SIG-M5 treated with dmso at 0.1 percent for 504 hours (cell line): Measurements from ENCODE around the gene SHB.

Experiments used
- DNase-seq: peaks from one replicate; lab custom pipeline; 2025; ENCODE audit not compliant: unreplicated experiment; lab: John Stamatoyannopoulos, UW

SHB gene

DNA sequence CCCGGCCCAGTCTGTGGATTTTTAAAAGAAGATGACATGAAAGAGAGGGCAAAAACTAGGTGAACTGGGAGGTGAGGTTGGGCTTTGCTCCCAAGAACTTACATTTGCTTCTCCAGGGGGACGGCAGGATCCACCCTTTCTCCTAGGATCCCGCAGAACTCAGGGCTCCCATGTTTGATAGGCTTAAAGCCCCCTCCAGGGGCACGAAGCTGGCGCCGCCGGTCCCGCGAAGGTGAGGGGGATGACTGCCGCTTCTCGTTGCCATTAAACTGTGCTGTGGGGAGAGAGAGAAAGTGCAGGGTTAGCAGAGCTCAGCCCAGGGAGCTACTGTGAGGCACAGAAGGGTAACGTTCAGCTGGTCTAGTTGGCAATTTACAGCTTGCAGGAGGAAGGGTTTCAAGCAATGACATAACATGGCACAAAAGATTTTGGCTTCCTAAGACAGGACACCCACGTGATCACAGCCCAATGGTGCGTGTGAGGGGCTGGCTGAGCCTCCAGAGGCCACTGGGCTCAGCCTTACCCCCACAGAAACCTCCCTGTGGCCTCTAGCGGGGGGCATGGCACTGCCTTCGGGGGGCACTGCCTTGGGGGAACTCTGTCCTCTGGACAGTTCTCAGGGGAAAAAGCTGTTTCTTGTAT, 113.1 kb downstream of the SHB start:
- no peak for DNase-seq

DNA sequence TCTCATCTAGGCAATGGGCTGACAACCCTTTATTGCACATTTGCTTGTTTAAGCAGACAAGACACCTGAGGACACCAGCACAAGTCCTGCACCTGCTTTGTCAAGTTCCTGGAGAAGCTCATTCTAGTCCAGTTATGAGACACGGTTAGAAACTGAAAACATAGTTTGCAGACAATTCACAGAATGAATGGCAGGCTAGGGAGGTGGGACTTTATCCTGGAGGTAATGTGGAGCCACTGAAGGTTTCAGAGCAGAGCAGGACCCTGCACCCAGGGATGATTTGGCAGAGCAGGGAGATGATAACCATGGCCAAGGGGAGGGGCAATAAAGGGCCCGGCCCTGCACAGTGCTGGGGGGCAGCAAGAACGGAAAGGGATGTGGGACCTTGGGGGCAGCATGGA, 114.4 kb downstream of the SHB start:
- DNase-seq = no peak

DNA sequence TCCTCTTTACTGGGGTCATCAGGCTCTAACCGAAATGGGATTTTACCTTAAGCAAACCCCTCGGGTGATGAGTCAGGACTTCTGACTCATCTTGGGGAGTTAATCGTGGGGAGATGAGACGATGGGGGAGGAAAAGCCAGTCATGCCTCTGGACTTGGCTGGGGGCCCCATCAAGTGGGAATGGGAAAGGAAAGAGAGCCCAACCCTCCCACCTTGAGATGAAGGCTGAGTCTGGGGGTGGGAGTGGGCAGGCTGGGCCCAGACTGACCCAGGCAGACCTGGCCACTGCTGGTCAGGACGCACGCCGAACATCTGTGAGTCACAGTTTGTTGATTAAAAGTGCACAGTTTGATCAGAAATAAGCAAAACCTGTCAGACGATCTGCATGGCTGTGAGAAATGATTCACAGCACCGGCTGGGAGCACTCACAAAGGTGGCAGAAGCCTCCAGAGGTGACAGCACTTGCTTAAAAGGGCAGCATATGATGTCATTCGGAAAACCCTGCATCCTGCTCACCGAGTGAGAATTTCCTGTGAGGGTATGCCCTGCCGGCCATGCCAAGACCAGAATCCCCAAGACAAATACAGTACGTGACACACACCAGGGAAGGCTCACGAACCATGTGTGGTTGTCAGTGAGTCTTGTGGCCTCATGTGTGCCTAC, 115.1 kb downstream of the SHB start:
- DNase-seq = peak; percentile 39

DNA sequence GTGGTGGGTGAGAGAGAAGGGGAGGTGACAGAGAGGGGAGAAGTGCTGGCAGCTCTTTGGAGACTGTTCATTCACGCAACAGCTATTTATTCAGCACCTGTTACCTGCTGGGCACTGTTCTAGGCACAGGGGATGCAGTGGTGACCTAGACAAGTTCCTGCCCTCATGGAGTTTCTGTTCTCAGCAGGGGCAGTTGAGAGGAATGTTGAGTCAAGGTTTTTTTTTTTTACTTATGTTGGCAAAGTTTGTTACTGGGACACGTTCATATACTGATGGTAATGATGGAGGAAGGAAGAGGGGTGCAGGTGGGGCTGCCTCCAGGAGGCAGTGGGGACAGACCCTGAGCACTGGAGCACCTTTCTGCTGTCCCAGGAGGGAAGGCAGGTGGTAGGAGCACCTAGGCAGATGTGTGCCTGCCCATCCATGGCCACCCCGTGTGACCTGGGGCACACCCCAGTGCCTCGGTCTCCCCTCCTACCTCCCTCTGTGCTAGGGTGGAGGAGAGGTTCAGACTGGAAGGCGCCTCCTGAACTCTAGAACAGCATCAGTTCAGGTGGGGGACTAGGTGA, 115.7 kb downstream of the SHB start:
- no peak for DNase-seq

DNA sequence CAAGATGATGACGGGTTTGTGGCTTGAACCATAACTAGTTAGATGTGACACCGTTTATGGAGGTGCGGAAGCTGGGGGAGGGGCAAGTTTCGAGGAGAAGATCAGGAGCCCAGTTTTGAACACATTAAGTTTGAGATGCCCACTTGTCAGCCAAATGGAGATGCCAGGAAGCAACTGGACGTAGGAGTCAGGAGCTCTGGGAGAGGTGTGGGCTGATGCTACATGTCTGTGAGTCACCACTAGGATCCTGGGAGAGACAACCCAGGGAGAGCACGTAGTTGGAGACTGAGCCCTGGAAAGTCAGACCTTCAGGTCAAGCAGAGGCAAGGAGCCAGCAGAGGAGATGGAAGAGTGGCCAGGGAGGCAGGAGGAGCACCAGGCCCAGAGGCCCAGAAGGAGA, 116.3 kb downstream of the SHB start:
- no peak for DNase-seq

DNA sequence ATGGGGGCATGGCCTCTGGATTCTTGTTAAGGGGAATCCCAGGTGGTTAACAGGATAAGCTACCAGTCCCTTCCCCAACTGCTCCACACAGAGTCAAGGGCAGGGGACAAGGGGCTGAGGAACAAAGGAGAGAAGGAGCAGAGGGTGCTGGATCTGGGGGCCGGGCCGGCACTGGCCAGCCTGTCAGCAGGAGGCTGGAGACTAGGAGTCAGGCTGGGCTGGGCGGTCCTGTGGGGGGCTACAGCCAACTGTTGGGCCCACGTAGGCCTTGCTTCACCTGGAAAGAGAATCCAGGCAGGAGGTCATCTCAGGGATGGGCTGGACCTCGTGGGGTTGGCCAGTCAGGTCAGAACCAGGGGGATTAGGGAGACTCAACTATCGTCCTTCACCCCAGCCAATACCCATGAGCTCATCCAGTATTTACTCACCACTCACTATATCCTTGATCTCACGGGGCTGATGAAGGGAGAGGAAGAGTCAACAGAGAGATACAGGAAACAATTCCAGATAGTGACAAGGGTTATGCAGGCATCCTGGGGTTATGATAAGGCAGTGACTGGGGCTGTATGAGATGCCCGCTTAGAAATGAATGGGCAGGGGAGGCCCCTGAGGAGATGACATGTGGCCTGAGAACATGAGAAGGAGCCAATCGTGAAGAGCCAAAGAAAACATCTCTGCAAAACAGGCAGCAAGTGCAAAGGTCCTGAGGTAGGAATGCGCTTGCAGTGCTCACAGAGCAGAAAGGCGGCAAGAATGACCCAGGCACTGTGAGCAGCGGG, 117.2 kb downstream of the SHB start:
- DNase-seq = no peak

DNA sequence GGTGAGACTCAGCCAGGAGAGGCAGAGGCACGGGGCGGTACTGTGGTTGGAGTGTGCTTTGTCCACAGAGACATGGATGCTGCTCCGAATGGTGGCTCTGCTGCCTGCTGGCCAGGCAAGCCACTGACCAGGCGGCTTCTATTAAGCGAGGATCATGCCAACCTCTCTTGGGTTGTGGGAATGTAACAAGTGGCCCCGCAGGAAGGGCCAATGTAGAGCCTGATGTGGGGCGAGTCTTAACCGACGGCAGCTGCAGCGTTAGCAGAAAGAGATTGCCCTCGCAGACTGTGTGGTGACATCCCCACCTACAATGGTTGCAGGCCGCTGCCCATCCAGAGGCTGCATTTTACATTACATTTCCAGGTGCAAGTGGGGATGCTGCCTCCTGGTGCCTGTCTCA, 118.5 kb downstream of the SHB start:
- no peak for DNase-seq

DNA sequence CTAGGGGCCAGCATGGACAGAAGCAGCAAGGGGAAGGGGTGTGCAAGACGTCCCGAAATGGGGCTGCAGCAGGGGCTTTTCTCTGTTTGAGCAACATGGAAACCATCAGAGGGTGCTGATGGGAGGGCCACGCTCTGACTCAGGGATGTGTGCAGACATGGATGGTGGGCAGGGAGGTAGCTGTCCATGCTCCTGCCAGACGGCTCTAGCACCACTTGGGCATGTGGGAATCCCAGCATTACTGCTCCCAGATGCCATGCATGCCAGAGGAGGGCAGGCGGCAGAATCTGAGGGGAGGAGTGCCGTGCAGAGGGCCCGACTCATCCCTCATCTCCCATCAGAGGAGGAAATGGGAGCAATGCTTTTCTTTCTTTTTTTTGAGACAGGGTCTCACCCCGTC, 119.5 kb downstream of the SHB start:
- no peak for DNase-seq

DNA sequence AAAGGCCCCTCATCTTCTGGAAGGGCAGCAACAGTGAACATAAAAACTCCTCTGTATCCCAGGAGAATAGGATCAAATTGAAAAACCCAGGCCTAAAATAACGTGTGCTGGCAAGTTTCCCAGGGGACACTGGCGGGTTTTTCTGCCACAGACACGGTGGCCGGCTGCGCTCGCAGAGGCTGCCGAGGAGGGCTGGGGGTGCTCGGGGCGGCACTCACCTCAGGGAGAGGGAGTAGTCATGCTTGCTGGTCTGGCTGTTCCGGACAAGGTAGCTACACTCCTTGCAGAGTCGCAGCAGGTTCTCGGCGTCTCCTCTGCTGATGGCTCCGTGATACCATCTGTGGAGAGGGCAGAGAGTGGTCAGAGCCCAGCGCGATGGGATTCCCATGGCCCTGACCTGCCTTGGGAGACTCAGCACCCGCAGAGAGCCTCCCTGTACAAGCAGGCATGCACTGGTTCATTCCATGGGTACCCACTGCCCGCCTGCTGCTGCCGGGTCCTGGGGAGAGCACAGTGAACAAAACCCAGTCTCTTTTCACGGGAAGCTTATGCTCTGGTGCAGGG, 120.5 kb downstream of the SHB start:
- no peak for DNase-seq

DNA sequence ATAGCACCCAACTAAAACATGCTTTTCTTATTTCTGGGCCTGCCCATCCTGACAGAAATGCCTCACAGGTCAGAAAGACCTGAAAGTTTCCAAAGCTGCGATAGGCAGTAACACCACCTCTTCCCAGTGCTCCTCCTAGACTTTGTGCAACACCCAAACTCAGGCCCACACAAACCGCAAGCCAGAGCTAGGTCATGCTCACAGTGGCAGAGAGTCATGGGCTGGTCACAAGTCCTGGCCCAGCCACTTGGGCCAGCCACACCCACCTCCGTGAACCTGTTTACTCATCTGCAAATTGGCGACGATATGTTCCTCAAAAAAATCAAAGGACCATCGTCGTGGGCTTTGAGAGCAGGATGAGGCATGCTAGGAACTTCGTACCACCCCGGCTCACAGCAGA, 121.0 kb downstream of the SHB start:
- DNase-seq = no peak

DNA sequence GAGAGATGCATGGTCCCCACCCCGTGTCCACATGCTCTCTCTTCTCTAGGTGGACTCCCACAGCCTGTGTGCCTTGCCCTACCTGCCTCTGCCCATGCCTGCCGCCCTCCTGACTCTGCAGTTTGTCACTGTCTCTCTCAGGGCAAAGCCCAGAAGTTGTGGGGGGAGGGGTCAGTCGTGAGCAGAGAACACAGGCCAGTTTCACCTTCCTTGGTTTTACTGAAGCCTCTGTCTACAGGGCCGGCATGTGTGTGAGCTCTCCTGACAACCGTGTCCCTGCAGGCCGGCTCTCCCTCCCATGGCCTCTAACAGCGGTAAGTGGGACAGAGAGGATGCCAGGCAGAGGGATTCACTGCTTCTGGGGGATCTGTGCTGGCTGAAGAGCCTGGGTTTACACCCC, 121.6 kb downstream of the SHB start:
- no peak for DNase-seq

DNA sequence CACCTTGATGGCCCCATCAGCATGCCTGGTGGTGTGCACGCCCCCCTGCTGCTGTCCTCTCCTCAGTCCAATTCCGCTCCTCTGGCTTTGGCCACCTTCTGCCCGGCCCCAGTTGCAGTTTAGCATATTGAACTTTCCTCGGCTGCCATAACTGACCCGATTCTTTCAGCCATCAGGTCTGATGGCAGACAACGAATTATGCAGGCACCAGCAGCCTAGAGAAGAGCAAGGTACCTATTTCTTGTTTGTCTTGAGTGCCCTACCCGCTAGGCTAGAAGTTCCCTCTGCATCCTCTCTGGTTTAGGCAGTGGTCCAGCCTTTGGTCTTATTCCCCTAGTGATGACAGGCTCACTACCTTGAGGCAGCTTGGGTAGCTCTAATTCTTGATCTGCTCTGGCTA, 122.1 kb downstream of the SHB start:
- DNase-seq = no peak

DNA sequence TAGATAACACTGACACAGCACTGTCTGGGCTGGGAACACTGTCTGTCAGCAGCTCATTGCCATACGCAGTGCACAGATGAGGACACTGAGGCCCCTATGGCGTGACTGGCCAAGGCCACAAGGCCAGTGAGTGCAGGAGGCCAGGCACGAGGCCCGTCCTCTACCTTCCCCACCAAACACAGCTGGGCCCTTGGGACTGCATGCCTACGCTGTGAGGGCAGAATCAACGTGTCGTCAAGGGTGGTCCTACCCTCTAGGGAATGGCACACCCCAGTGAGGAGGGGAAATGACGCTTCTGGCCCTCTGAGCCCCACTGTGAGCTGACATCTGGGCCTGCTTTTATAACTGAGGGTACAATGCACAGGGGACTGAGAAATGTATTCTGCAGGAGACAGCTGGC, 123.0 kb downstream of the SHB start:
- no peak for DNase-seq

DNA sequence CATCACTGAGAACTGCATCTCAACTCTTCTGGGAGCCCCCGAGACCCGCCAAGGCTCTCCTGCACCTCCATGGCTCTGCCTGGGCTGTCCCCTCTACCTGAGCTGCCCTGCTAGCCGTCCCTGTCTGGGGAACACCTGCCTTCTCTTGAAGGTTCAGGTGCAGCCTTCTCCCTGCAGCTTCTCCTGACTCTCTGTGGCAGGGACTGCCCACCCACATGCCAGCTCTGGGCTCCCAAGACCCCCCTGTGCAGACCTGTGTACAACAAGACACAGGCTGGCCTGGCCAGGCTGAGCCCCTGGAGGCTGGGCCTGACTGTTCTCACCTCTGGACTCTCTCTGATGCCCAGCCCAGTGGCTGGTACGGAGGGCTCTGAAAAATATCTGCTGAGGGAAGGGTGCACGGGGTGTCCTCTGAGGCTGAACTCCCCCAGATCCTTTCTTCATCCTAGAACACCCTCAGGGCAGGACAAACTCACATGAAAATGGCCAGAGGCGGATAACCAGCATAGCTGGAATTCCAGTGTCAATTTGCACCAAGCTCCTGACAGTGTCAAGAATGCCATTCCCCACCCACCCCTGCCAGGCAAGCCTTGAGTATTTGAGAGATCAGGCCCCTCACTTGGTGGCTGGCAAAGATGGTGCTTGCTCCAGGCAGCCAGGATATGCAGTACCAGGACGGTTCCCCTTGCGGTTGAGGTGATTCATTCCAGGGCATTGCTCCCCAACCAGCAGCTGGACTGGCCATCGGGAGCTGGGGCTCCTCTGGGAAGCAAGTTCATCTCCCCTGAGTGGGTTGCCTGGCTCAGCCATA, 124.2 kb downstream of the SHB start:
- DNase-seq = no peak

DNA sequence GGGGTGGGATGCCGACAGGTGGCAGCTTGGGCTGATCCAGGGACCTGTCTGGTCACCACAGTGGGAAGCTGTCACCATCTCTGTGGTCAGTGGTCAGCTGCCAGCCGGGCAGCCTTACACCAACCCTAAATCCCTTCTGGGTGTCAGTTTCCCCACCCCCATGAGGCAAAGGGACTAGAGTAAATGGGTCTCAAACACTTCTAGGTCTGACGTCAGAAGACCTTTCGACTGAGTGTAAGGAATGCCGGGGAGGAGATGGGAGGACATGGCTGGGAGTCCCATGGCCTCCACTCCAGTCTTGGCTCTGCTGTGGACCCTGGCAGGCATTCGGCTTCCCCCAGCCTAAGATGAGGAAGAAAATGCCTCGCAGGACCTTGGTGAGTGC, 124.8 kb downstream of the SHB start:
- DNase-seq = no peak

DNA sequence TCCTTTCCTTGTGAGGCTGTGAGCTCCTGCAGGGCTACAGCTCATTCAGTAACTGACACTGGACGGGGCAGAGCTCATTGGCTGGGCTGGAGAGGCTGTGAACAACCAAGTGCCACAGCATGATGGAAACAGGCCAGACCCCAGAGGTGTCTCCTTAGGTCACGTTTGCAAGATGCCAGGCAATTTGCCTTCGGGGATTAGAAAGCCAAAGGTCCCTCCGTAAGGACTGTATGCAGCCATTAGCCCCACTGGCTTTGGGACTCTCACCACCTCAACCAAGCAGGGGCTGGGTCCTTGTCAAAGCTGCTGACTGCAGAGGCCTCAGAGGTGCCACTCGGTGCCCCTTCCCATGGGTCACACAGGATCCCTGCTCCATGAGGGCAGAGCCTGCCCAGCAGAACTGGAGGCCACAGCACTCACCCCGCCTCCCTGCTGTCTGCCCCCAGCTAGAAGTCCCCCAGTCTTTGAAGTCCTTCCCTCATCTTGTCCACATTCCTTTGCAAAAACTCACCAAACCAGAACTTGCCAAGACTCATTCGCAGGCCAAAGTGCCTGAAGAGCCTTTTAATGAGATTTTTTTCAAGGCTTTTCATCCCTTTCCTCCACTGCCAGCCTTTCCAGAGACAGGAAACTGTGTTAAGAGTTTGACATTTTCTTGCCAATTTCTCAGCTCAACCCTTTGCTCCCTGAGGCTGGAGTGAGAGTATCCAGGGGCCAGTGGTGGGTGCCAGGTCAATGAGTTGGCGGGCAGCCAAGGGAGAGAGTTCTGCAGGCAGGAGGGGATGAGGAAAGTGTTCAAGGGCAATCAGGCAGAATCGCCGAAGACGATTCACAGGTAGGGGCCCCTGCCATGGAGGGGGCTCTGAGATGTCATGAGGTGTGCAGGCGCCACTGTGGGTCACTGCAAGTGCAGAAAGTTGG, 125.4 kb downstream of the SHB start:
- DNase-seq = no peak

DNA sequence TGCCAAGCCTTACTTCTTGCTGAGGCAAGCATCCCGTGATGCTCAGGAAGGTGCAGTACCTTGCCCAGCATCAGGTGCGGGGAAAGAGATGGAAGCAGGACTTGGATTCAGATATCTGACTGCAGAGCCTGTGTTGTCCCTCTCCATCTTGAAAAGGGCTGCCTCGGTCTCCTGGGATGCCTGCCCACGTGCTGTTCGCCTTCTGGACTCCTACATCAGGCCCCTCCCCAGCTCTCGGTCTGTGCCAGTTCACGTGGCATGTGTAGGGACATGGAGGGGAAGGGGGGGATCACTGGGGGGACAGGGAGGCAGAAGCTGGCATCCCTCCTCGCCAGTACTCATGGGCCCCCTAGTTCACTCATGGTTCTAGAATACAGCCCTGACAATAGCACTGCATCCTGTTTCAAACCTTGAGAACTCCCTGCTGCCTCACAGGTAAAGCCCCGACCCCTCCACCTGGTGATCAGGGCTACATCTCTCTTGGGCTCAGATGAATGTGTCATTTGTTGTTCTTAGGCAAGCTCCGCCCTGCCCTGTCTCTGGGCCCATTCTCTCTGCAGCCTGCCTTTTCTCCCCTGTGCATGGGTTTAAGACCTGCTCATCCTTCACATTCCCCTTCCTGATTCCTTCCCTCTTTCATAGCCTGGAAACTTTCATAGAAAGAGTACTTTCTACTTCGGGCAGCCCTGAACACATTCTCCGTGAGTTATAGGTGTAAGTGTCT, 126.2 kb downstream of the SHB start:
- DNase-seq = no peak

DNA sequence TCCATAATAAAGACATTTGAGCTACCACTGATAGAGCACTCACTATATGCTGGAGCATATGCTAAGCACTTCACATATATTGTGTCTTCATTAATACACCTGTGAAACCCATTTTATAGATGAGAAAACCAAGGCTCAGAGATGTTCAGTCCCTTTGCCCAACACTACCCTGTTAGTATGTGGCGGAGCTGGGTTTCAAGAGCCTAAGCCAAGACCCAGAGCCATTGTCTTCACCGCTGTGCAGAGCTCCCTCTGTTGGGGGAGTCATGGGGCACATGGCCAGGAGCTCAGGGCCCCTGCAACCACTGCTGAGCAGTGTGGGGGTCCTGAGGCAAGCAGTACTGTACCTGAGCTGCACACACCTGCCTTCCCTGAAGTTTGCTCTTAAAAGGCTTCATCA, 127.8 kb downstream of the SHB start:
- no peak for DNase-seq

DNA sequence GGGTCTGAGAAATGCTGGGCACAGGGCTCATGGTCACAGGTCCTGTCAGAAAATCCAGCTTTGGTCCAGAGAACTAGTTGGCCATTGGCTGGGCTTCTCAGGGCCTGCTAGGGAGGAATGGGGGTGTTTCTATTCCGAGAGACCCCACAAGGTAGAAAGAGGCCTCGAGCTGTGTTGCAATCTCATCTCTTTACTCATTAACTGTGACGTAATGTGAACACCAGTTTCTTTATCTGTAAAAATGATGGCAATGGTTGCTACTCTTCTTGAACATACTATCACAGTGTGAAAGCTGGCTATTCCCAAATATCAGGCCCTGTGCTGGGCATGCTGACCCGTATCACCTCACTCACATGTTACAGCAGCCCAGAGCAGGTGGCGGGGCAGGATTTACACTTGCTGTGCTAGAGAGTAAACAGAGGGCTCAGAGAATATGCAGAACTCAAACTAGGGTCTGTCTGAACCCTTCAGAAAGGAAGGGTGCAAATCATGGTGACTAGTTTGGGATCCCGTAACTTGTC, 129.4 kb downstream of the SHB start:
- DNase-seq = no peak
